HG03521 (cell line): ENCODE data around the gene WFDC10A.
"Not testable (repeated sequence)": the region's sequence is repeated elsewhere in the genome, so short reads cannot be mapped to it uniquely, and the experiment has no call there.

ENCODE experiments used
- ATAC-seq: cut with Tn5 transposase; IDR thresholded peaks from one replicate; pipeline ENCODE4 v1.9.1; 2021; ENCODE audit warnings: mild to moderate bottlenecking, moderate library complexity; ENCODE audit not compliant: unreplicated experiment

WFDC10A gene

GRCh38 chr20:45629496-45630100, at the start of gene WFDC10A:
Gene WFDC10A (plus strand): TSS chr20:45629739. CDS start chr20:45629814, 75 bp downstream.
- ATAC-seq, result no peak

- ATAC-seq, result no peak
Measured at GRCh38 chr20:45581702-45582101, 47.8 kb upstream of the WFDC10A start.

- no peak for ATAC-seq
Measured at GRCh38 chr20:45583502-45583901, 46.0 kb upstream of the WFDC10A start.

- ATAC-seq, result not testable (repeated sequence)
Measured at GRCh38 chr20:45584294-45584693, 45.2 kb upstream of the WFDC10A start.

GRCh38 chr20:45585986-45586385, 43.6 kb upstream of the WFDC10A start:
- ATAC-seq, result not testable (repeated sequence)

- ATAC-seq, result no peak
Measured at GRCh38 chr20:45588800-45589199, 40.7 kb upstream of the WFDC10A start.

GRCh38 chr20:45589725-45590124, 39.8 kb upstream of the WFDC10A start:
- ATAC-seq, result no peak

- no peak for ATAC-seq
Measured at GRCh38 chr20:45592574-45593189, 36.9 kb upstream of the WFDC10A start.

- ATAC-seq, result no peak
Measured at GRCh38 chr20:45593498-45593897, 36.0 kb upstream of the WFDC10A start.

GRCh38 chr20:45595235-45595634, 34.3 kb upstream of the WFDC10A start:
- no peak for ATAC-seq

GRCh38 chr20:45607810-45608209, 21.7 kb upstream of the WFDC10A start:
- ATAC-seq, result no peak

GRCh38 chr20:45611054-45611453, 18.5 kb upstream of the WFDC10A start:
- ATAC-seq, result no peak

- ATAC-seq, result no peak
Measured at GRCh38 chr20:45612314-45612713, 17.2 kb upstream of the WFDC10A start.

GRCh38 chr20:45617591-45617990, 11.9 kb upstream of the WFDC10A start:
- no peak for ATAC-seq

- no peak for ATAC-seq
Measured at GRCh38 chr20:45621593-45621992, 7.9 kb upstream of the WFDC10A start.

GRCh38 chr20:45626540-45626939, 3.0 kb upstream of the WFDC10A start:
- no peak for ATAC-seq

GRCh38 chr20:45630371-45630770, 832 bp downstream of the WFDC10A start:
- ATAC-seq, result no peak

- no peak for ATAC-seq
Measured at GRCh38 chr20:45631184-45631583, 1.6 kb downstream of the WFDC10A start, which contains the start of gene WFDC9. Gene WFDC9 (minus strand): TSS chr20:45631284. CDS start chr20:45610181, 21,103 bp downstream.

- ATAC-seq, result no peak
Measured at GRCh38 chr20:45636513-45636912, 7.0 kb downstream of the WFDC10A start.

GRCh38 chr20:45639687-45640086, 10.1 kb downstream of the WFDC10A start:
- ATAC-seq, result no peak

GRCh38 chr20:45641076-45641475, 11.5 kb downstream of the WFDC10A start:
- not testable (repeated sequence) for ATAC-seq

GRCh38 chr20:45645869-45646268, 16.3 kb downstream of the WFDC10A start:
- ATAC-seq, result not testable (repeated sequence)

GRCh38 chr20:45646875-45647274, 17.3 kb downstream of the WFDC10A start:
- ATAC-seq, result no peak
